Umbilical cord (tissue), 2 donors: Measurements from ENCODE around the gene BMPER. TPM values are rescaled to one million over a fixed set of nuclear protein-coding genes. Genes with fewer than 3 reads are reported as not detected.

ENCODE experiments used
- DNase-seq: peaks from one replicate; pipeline ENCODE4 v3.0.0-alpha.2; 2015; ENCODE audit warnings: low spot score
- total RNA-seq: library from RNA; depleted of rRNA; stranded (reverse); fragments of >200 nt; gene quantifications from one replicate; pipeline ENCODE4 v1.2.3, GENCODE V29; 2014; ENCODE audit warnings: low replicate concordance; ENCODE audit not compliant: insufficient read depth

Gene BMPER
- total RNA-seq, 1 donor from 2014 or later = 83.3 TPM

- no peak for DNase-seq
Observed at GRCh38 chr7:34062341-34062740, 157.0 kb downstream of the BMPER start.

GRCh38 chr7:34062826-34063225 lies 157.5 kb downstream of the BMPER start:
- no peak for DNase-seq

- DNase-seq = no peak
Observed at GRCh38 chr7:34064519-34065158, 159.3 kb downstream of the BMPER start.

GRCh38 chr7:34066411-34066810 lies 161.1 kb downstream of the BMPER start:
- no peak for DNase-seq

- DNase-seq = no peak
Observed at GRCh38 chr7:34067005-34067778, 161.9 kb downstream of the BMPER start.

- DNase-seq = peak; percentile 15
Observed at GRCh38 chr7:34069676-34070075, 164.3 kb downstream of the BMPER start.

- peak; percentile 34 for DNase-seq
Observed at GRCh38 chr7:34070511-34071323, 165.4 kb downstream of the BMPER start.

- no peak for DNase-seq
Observed at GRCh38 chr7:34073676-34074075, 168.3 kb downstream of the BMPER start.

GRCh38 chr7:34074421-34074820 lies 169.1 kb downstream of the BMPER start:
- no peak for DNase-seq

GRCh38 chr7:34075523-34076370 lies 170.4 kb downstream of the BMPER start:
- DNase-seq = no peak

GRCh38 chr7:34077168-34077567 lies 171.8 kb downstream of the BMPER start:
- DNase-seq = no peak

GRCh38 chr7:34078864-34079263 lies 173.5 kb downstream of the BMPER start:
- DNase-seq = no peak

GRCh38 chr7:34080513-34080912 lies 175.2 kb downstream of the BMPER start:
- no peak for DNase-seq

GRCh38 chr7:34081935-34082334 lies 176.6 kb downstream of the BMPER start:
- no peak for DNase-seq

- no peak for DNase-seq
Observed at GRCh38 chr7:34083440-34083839, 178.1 kb downstream of the BMPER start.

GRCh38 chr7:34084651-34085050 lies 179.3 kb downstream of the BMPER start:
- DNase-seq = no peak

GRCh38 chr7:34086064-34086463 lies 180.7 kb downstream of the BMPER start:
- DNase-seq = no peak

- DNase-seq = no peak
Observed at GRCh38 chr7:34086981-34087380, 181.6 kb downstream of the BMPER start.

- DNase-seq = no peak
Observed at GRCh38 chr7:34087892-34088891, 182.9 kb downstream of the BMPER start.

- DNase-seq = no peak
Observed at GRCh38 chr7:34090816-34091215, 185.5 kb downstream of the BMPER start.
